Measurements from ENCODE around the gene TMOD2. TPM values are rescaled to one million over a fixed set of nuclear protein-coding genes. Genes with fewer than 3 reads are reported as not detected.

Gene TMOD2
- total and polyA plus RNA-seq, 2 experiments from 2014 or later, result 3.0 to 5.9 TPM

DNA sequence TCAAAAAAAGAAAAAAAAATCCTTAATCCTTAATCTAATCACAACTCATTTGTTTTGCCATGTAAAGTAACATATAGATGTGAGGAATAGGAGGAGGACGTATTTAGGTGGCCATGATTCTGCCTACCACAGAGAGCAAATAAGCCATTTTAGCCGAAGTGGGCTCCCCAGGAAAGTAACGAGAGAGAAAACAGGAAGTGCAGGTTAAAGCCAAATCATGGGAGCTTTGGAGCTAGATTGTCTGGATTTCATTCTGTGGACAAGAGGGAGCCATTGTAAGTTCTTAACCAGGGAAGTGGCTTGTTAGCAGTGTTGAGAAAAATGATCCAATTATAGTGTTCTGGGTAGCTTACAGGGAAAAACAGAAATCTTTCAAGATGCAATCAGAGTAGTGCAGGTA lies 9.4 kb downstream of the TMOD2 start (continued):
- no peak for TF ChIP-seq ZNF462 (CRISPR knock-in tag; IDR thresholded peaks at IDR 0.05)
- no peak for TF ChIP-seq JUNB (IDR thresholded peaks at IDR 0.05; ENCODE audit: unreplicated experiment)
- TF ChIP-seq CREB1 (CRISPR knock-in tag; IDR thresholded peaks at IDR 0.05; ENCODE audit: low read depth), result no peak
- no peak for TF ChIP-seq POLR2AphosphoS5 (IDR thresholded peaks at IDR 0.05; ENCODE audit: low read depth)
- TF ChIP-seq EZH2phosphoT487 (IDR thresholded peaks at IDR 0.05; ENCODE audit: unreplicated experiment), result no peak

GRCh38 chr15:51765751-51766150 lies 14.4 kb downstream of the TMOD2 start:
- peaks cover 11% of the 10 kb centered on the region; the same call in 2 of the 3 replicates for H3K4me1 Mint-ChIP-seq
- Histone ChIP-seq H3K36me3 (ENCODE audit: insufficient read depth) (no peaks in the 10 kb centered on the region), H3K4me2 (no peak overlapping the region), H3K79me2 (replicated peaks; ENCODE audit: insufficient read depth) (no peaks in the 10 kb centered on the region), H3K9me2 (ENCODE audit: insufficient read depth) (no peaks in the 10 kb centered on the region), H3F3A (replicated peaks; ENCODE audit: low read depth) (no peaks in the 10 kb centered on the region), H3K4me1 (ENCODE audit: insufficient read depth) (peaks cover 8% of the 10 kb centered on the region), H2AFZ (no peak overlapping the region), H3K27me3 (ENCODE audit: insufficient read depth) (no peaks in the 10 kb centered on the region), H4K20me1 (replicated peaks; ENCODE audit: insufficient read depth) (no peaks in the 10 kb centered on the region), H3K27ac (ENCODE audit: low read depth) (no peak overlapping the region), H3K4me3 (no peak overlapping the region)
- H3K27ac Mint-ChIP-seq, result no peak overlapping the region
- peaks cover 2% of the 10 kb centered on the region for H3K27me3 Mint-ChIP-seq (ENCODE audit: insufficient read depth, low read depth, poor library complexity)
- no peaks in the 10 kb centered on the region; the same call in 1 of the 3 replicates for H3K36me3 Mint-ChIP-seq (ENCODE audit: low read depth)
- peak; percentile 71 for ATAC-seq
- no peak for DNase-seq (ENCODE audit: low spot score)
- H3K4me3 Mint-ChIP-seq, result no peak overlapping the region
- no peaks in the 10 kb centered on the region for H3K9me3 Mint-ChIP-seq
- TF ChIP-seq JUNB (IDR thresholded peaks at IDR 0.05; ENCODE audit: unreplicated experiment) (no peak), EZH2phosphoT487 (IDR thresholded peaks at IDR 0.05; ENCODE audit: unreplicated experiment) (no peak), ZNF331 (CRISPR knock-in tag; IDR thresholded peaks at IDR 0.05; ENCODE audit: low read depth) (no peak), STAT1 (IDR thresholded peaks at IDR 0.05; ENCODE audit: unreplicated experiment) (no peak), ZNF114 (CRISPR knock-in tag; IDR thresholded peaks at IDR 0.05) (no peak), ZNF462 (CRISPR knock-in tag; IDR thresholded peaks at IDR 0.05) (no peak)
